Measurements from ENCODE around the gene PHF12.
A peak's percentile ranks its signal among the peaks of the same experiment; 100 is the strongest.

Gene PHF12

GRCh38 chr17:28955408-28955807 is 4.1 kb upstream of the PHF12 start:
- no peaks in the 10 kb centered on the region for H3K27me3 ChIP-seq (ENCODE audit: control insufficient read depth in 2 of 2, insufficient read depth in 2 of 2, low read length in 2 of 2)
- no peaks in the 10 kb centered on the region for H3K36me3 ChIP-seq (ENCODE audit: control insufficient read depth in 2 of 2, insufficient read depth in 2 of 2, low read length in 2 of 2)
- H3K9me3 ChIP-seq (ENCODE audit: control insufficient read depth in 2 of 2, low read length in 2 of 2) = no peaks in the 10 kb centered on the region
- peaks cover 5 to 9% of the 10 kb centered on the region in 2 donors for H3K4me1 ChIP-seq (ENCODE audit: control insufficient read depth in 2 of 2, insufficient read depth in 2 of 2, low read length in 2 of 2)
- H3K9ac ChIP-seq (ENCODE audit: low read depth in 1 of 2, low read length in 2 of 2) = no peak overlapping the region
- H3K4me3 ChIP-seq (ENCODE audit: low read length in 2 of 2) = no peak overlapping the region
- no peak overlapping the region for H3K27ac ChIP-seq (ENCODE audit: low read depth in 2 of 2, low read length in 2 of 2)

- H3K4me3 ChIP-seq (ENCODE audit: low read length in 2 of 2) = no peak overlapping the region
- peaks cover 5 to 9% of the 10 kb centered on the region in 2 donors for H3K4me1 ChIP-seq (ENCODE audit: control insufficient read depth in 2 of 2, insufficient read depth in 2 of 2, low read length in 2 of 2)
- H3K36me3 ChIP-seq (ENCODE audit: control insufficient read depth in 2 of 2, insufficient read depth in 2 of 2, low read length in 2 of 2) = no peaks in the 10 kb centered on the region
- no peaks in the 10 kb centered on the region for H3K27me3 ChIP-seq (ENCODE audit: control insufficient read depth in 2 of 2, insufficient read depth in 2 of 2, low read length in 2 of 2)
- no peaks in the 10 kb centered on the region for H3K9me3 ChIP-seq (ENCODE audit: control insufficient read depth in 2 of 2, low read length in 2 of 2)
- no peak overlapping the region for H3K27ac ChIP-seq (ENCODE audit: low read depth in 2 of 2, low read length in 2 of 2)
- H3K9ac ChIP-seq (ENCODE audit: low read depth in 1 of 2, low read length in 2 of 2) = no peak overlapping the region
Observed at GRCh38 chr17:28954886-28955285, 3.6 kb upstream of the PHF12 start.

- Histone ChIP-seq H3K27me3 (ENCODE audit: control insufficient read depth in 2 of 2, insufficient read depth in 2 of 2, low read length in 2 of 2) (no peaks in the 10 kb centered on the region), H3K27ac (ENCODE audit: low read depth in 2 of 2, low read length in 2 of 2) (no peak overlapping the region), H3K4me3 (ENCODE audit: low read length in 2 of 2) (no peak overlapping the region), H3K9ac (ENCODE audit: low read depth in 1 of 2, low read length in 2 of 2) (no peak overlapping the region), H3K4me1 (ENCODE audit: control insufficient read depth in 2 of 2, insufficient read depth in 2 of 2, low read length in 2 of 2) (peaks cover 6 to 12% of the 10 kb centered on the region in 2 donors), H3K9me3 (ENCODE audit: control insufficient read depth in 2 of 2, low read length in 2 of 2) (no peaks in the 10 kb centered on the region), H3K36me3 (ENCODE audit: control insufficient read depth in 2 of 2, insufficient read depth in 2 of 2, low read length in 2 of 2) (no peaks in the 10 kb centered on the region)
Observed at GRCh38 chr17:28953444-28954118, 2.3 kb upstream of the PHF12 start.

- Histone ChIP-seq H3K27ac (ENCODE audit: low read depth in 2 of 2, low read length in 2 of 2) (peak overlapping the region; percentile 96 to 100), H3K9ac (ENCODE audit: low read depth in 1 of 2, low read length in 2 of 2) (peak overlapping the region; percentile 80 to 91), H3K36me3 (ENCODE audit: control insufficient read depth in 2 of 2, insufficient read depth in 2 of 2, low read length in 2 of 2) (no peaks in the 10 kb centered on the region), H3K9me3 (ENCODE audit: control insufficient read depth in 2 of 2, low read length in 2 of 2) (no peaks in the 10 kb centered on the region), H3K27me3 (ENCODE audit: control insufficient read depth in 2 of 2, insufficient read depth in 2 of 2, low read length in 2 of 2) (no peaks in the 10 kb centered on the region), H3K4me3 (ENCODE audit: low read length in 2 of 2) (peak overlapping the region; percentile 78 to 83), H3K4me1 (ENCODE audit: control insufficient read depth in 2 of 2, insufficient read depth in 2 of 2, low read length in 2 of 2) (peaks cover 18 to 25% of the 10 kb centered on the region in 2 donors)
Observed at GRCh38 chr17:28951991-28952975, 965 bp upstream of the PHF12 start.

- Histone ChIP-seq H3K4me1 (ENCODE audit: control insufficient read depth in 2 of 2, insufficient read depth in 2 of 2, low read length in 2 of 2) (peaks cover 23 to 31% of the 10 kb centered on the region in 2 donors), H3K27me3 (ENCODE audit: control insufficient read depth in 2 of 2, insufficient read depth in 2 of 2, low read length in 2 of 2) (no peaks in the 10 kb centered on the region)
Observed at GRCh38 chr17:28950752-28951427, 428 bp downstream of the PHF12 start.

GRCh38 chr17:28950017-28950751 is 1.1 kb downstream of the PHF12 start:
- Histone ChIP-seq H3K4me1 (ENCODE audit: control insufficient read depth in 2 of 2, insufficient read depth in 2 of 2, low read length in 2 of 2) (peaks cover 25 to 36% of the 10 kb centered on the region in 2 donors), H3K27ac (ENCODE audit: low read depth in 2 of 2, low read length in 2 of 2) (peak overlapping the region; percentile 84 to 93), H3K36me3 (ENCODE audit: control insufficient read depth in 2 of 2, insufficient read depth in 2 of 2, low read length in 2 of 2) (peaks cover 0 to 2% of the 10 kb centered on the region in 2 donors), H3K9me3 (ENCODE audit: control insufficient read depth in 2 of 2, low read length in 2 of 2) (no peaks in the 10 kb centered on the region), H3K9ac (ENCODE audit: low read depth in 1 of 2, low read length in 2 of 2) (peak overlapping the region; percentile 84 to 88), H3K4me3 (ENCODE audit: low read length in 2 of 2) (peak overlapping the region; percentile 93), H3K27me3 (ENCODE audit: control insufficient read depth in 2 of 2, insufficient read depth in 2 of 2, low read length in 2 of 2) (no peaks in the 10 kb centered on the region)

More at GRCh38 chr17:28950752-28951427, 428 bp downstream of the PHF12 start:
- Histone ChIP-seq H3K9ac (ENCODE audit: low read depth in 1 of 2, low read length in 2 of 2) (peak overlapping the region; percentile 84 to 88), H3K27ac (ENCODE audit: low read depth in 2 of 2, low read length in 2 of 2) (peak overlapping the region; percentile 84 to 93), H3K4me3 (ENCODE audit: low read length in 2 of 2) (peak overlapping the region; percentile 93), H3K36me3 (ENCODE audit: control insufficient read depth in 2 of 2, insufficient read depth in 2 of 2, low read length in 2 of 2) (no peaks in the 10 kb centered on the region), H3K9me3 (ENCODE audit: control insufficient read depth in 2 of 2, low read length in 2 of 2) (no peaks in the 10 kb centered on the region)

- peak overlapping the region; percentile 84 to 93 for H3K27ac ChIP-seq (ENCODE audit: low read depth in 2 of 2, low read length in 2 of 2)
- peaks cover 0 to 3% of the 10 kb centered on the region in 2 donors for H3K36me3 ChIP-seq (ENCODE audit: control insufficient read depth in 2 of 2, insufficient read depth in 2 of 2, low read length in 2 of 2)
- H3K9ac ChIP-seq (ENCODE audit: low read depth in 1 of 2, low read length in 2 of 2) = peak overlapping the region; percentile 84 to 88
- peak overlapping the region; percentile 93 for H3K4me3 ChIP-seq (ENCODE audit: low read length in 2 of 2)
- peaks cover 28 to 41% of the 10 kb centered on the region in 2 donors for H3K4me1 ChIP-seq (ENCODE audit: control insufficient read depth in 2 of 2, insufficient read depth in 2 of 2, low read length in 2 of 2)
- H3K9me3 ChIP-seq (ENCODE audit: control insufficient read depth in 2 of 2, low read length in 2 of 2) = no peaks in the 10 kb centered on the region
- H3K27me3 ChIP-seq (ENCODE audit: control insufficient read depth in 2 of 2, insufficient read depth in 2 of 2, low read length in 2 of 2) = no peaks in the 10 kb centered on the region
Observed at GRCh38 chr17:28949185-28950016, 1.9 kb downstream of the PHF12 start.

- peak overlapping the region; percentile 93 for H3K4me3 ChIP-seq (ENCODE audit: low read length in 2 of 2)
- H3K9ac ChIP-seq (ENCODE audit: low read depth in 1 of 2, low read length in 2 of 2) = peak overlapping the region; percentile 84 to 88
- no peaks in the 10 kb centered on the region for H3K27me3 ChIP-seq (ENCODE audit: control insufficient read depth in 2 of 2, insufficient read depth in 2 of 2, low read length in 2 of 2)
- H3K9me3 ChIP-seq (ENCODE audit: control insufficient read depth in 2 of 2, low read length in 2 of 2) = no peaks in the 10 kb centered on the region
- H3K36me3 ChIP-seq (ENCODE audit: control insufficient read depth in 2 of 2, insufficient read depth in 2 of 2, low read length in 2 of 2) = peaks cover 0 to 3% of the 10 kb centered on the region in 2 donors
- peaks cover 28 to 41% of the 10 kb centered on the region in 2 donors for H3K4me1 ChIP-seq (ENCODE audit: control insufficient read depth in 2 of 2, insufficient read depth in 2 of 2, low read length in 2 of 2)
- H3K27ac ChIP-seq (ENCODE audit: low read depth in 2 of 2, low read length in 2 of 2) = peak overlapping the region; percentile 84 to 93
Observed at GRCh38 chr17:28948873-28949184, 2.5 kb downstream of the PHF12 start.

GRCh38 chr17:28948342-28948741 is 3.0 kb downstream of the PHF12 start:
- H3K27ac ChIP-seq (ENCODE audit: low read depth in 2 of 2, low read length in 2 of 2) = peak overlapping the region; percentile 84 to 93
- no peaks in the 10 kb centered on the region for H3K9me3 ChIP-seq (ENCODE audit: control insufficient read depth in 2 of 2, low read length in 2 of 2)
- peaks cover 0 to 3% of the 10 kb centered on the region in 2 donors for H3K36me3 ChIP-seq (ENCODE audit: control insufficient read depth in 2 of 2, insufficient read depth in 2 of 2, low read length in 2 of 2)
- H3K27me3 ChIP-seq (ENCODE audit: control insufficient read depth in 2 of 2, insufficient read depth in 2 of 2, low read length in 2 of 2) = no peaks in the 10 kb centered on the region
- peak overlapping the region; percentile 93 for H3K4me3 ChIP-seq (ENCODE audit: low read length in 2 of 2)
- peak overlapping the region; percentile 84 to 88 for H3K9ac ChIP-seq (ENCODE audit: low read depth in 1 of 2, low read length in 2 of 2)
- H3K4me1 ChIP-seq (ENCODE audit: control insufficient read depth in 2 of 2, insufficient read depth in 2 of 2, low read length in 2 of 2) = peaks cover 28 to 41% of the 10 kb centered on the region in 2 donors
